GM12878 (cell line): ENCODE measurements around the gene KCNK5. TPM values are rescaled to one million over a fixed set of nuclear protein-coding genes. Genes with fewer than 3 reads are reported as not detected.

Experiments
- ATAC-seq: fragments of 200-7000 bp; cut with Tn5 transposase; 3 replicates; pipeline ENCODE4 v1.9.1; 2020; ENCODE audit warnings: mild to moderate bottlenecking, moderate library complexity
- BruUV-seq: library from RNA; stranded (reverse); fragments of 400-500 nt; replicated peaks from 2 replicates; lab custom pipeline; 2021; lab: Mats Ljungman, UMichigan
- CTCF ChIA-PET: fragments of 300-600 bp; sonication (Branson Sonifier 250); formaldehyde crosslinking; extraction: SDS; loops from one replicate; lab custom pipeline; 2021; ENCODE audit warnings: inconsistent platforms; lab: Yijun Ruan, JAX
- POLR2A ChIA-PET: fragments of 350-600 bp; formaldehyde crosslinking; extraction: SDS; loops from one replicate; lab custom pipeline; 2021; ENCODE audit warnings: inconsistent platforms; lab: Charles Lee
- RAD21 ChIA-PET: fragments of 300-600 bp; sonication (Branson Sonifier 250); formaldehyde crosslinking; loops from one replicate; lab custom pipeline; 2023; ENCODE audit warnings: antibody characterized with exemption; ENCODE audit not compliant: unreplicated experiment; lab: Charles Lee
- SMC1A ChIA-PET: fragments of 300-600 bp; sonication (Branson Sonifier 250); formaldehyde crosslinking; loops from one replicate; lab custom pipeline; 2023; ENCODE audit not compliant: unreplicated experiment, uncharacterized antibody; lab: Charles Lee
- DNase-seq: peaks from one replicate; pipeline ENCODE4 v3.0.0-alpha.2; 2011; ENCODE audit warnings: low read depth, low spot score
- FAIRE-seq: peaks from 3 replicates; lab custom pipeline; 2011; peaks lifted over from hg19 to GRCh38; lab: Jason Lieb, UNC
- H2AFZ ChIP-seq: 2 replicates; pipeline ENCODE4 v1.6.0; 2011; ENCODE audit warnings: low read depth, low read length, control low read depth; ENCODE audit not compliant: control insufficient read depth
- H3K27ac ChIP-seq: 2 replicates; pipeline ENCODE4 v1.5.1; 2011; ENCODE audit warnings: control low read depth; ENCODE audit not compliant: control insufficient read depth, insufficient read depth
- H3K27me3 ChIP-seq, 2 experiments: replicated peaks in 1 of 2; 2 replicates each; pipeline versions ENCODE4 v1.6.0 to v1.6.1; 2011; ENCODE audit warnings: low read length in 1 of 2; ENCODE audit not compliant: control insufficient read depth in 2 of 2, insufficient read depth in 2 of 2
- H3K36me3 ChIP-seq, 2 experiments: 2 replicates each; pipeline ENCODE4 v1.5.1; 2011; ENCODE audit warnings: low read length in 1 of 2; ENCODE audit not compliant: control insufficient read depth in 2 of 2, insufficient read depth in 2 of 2
- H3K4me1 ChIP-seq: 2 replicates; pipeline ENCODE4 v1.6.1; 2011; ENCODE audit warnings: mild to moderate bottlenecking, low read length, moderate library complexity, mixed read lengths; ENCODE audit not compliant: control insufficient read depth, insufficient read depth
- H3K4me2 ChIP-seq: 2 replicates; pipeline ENCODE4 v1.6.0; 2011; ENCODE audit warnings: control low read depth; ENCODE audit not compliant: control insufficient read depth, insufficient read depth
- H3K4me3 ChIP-seq: fragments of 200-600 bp; sonication (generic); 2 replicates; pipeline ENCODE4 v1.5.1; 2016
- H3K79me2 ChIP-seq: 2 replicates; pipeline ENCODE4 v1.6.0; 2011; ENCODE audit warnings: low read length; ENCODE audit not compliant: control insufficient read depth, insufficient read depth
- H3K9ac ChIP-seq: 2 replicates; pipeline ENCODE4 v1.8.0; 2011; ENCODE audit warnings: low read length, control low read depth, mixed read lengths; ENCODE audit not compliant: control insufficient read depth, insufficient read depth
- H3K9me3 ChIP-seq: replicated peaks from 3 replicates; pipeline ENCODE4 v1.5.1; 2011; ENCODE audit warnings: mild to moderate bottlenecking, low read length; ENCODE audit not compliant: control insufficient read depth, insufficient read depth
- H4K20me1 ChIP-seq: 2 replicates; pipeline ENCODE4 v1.6.0; 2011; ENCODE audit not compliant: control insufficient read depth, insufficient read depth
- NFYB ChIP-seq: IDR thresholded peaks from 2 replicates; pipeline ENCODE4 v1.6.1; 2011; ENCODE audit warnings: low read depth, mild to moderate bottlenecking, low read length, improper control_type of control experiment, moderate library complexity; ENCODE audit not compliant: insufficient read depth
- YY1 ChIP-seq: IDR thresholded peaks from 2 replicates; pipeline ENCODE4 v1.6.1; 2011; ENCODE audit warnings: low read depth, mild to moderate bottlenecking, low read length
- WGBS: methylation state at CpG from one replicate; pipeline ENCODE4 v1.1.6; 2016; ENCODE audit warnings: low lambda C conversion rate; ENCODE audit not compliant: insufficient replicate concordance, insufficient coverage; ENCODE audit errors: missing lambda C conversion rate; 5-methylcytosine and 5-hydroxymethylcytosine counted together
- in situ Hi-C: fragments of 300-500 bp; cut with MboI; formaldehyde crosslinking; loops from 9 replicates; pipeline ENCODE4 v1.14.3; 2018; ENCODE audit warnings: mixed read lengths
- intact Hi-C: fragments of 100-400 bp; cut with micrococcal nuclease; formaldehyde crosslinking; loops from one replicate; pipeline ENCODE4 v1.14.2; 2022; ENCODE audit not compliant: unreplicated experiment
- polyA plus RNA-seq, 11 experiments: library from polyadenylated mRNA; depleted of rRNA in 4 of 11; unstranded in 6 of 11; stranded (reverse) in 5 of 11; fragments of >200 nt; fragmentation: Nextera tagmentation in 4 of 11; fragmentation: Illumina TruSeq in 1 of 11; extraction: Ambion mirVana in 4 of 11; extraction: Trizol in 1 of 11; gene quantifications; 1 replicate in 1 of 11; 2 replicates in 10 of 11; pipeline versions ENCODE4 v1.2.1 to v1.2.3, GENCODE V29; 2011 to 2016; ENCODE audit warnings: inconsistent platforms in 2 of 11, missing spikeins in 2 of 11, low read depth in 1 of 11
- total RNA-seq, 4 experiments: library from RNA; depleted of rRNA in 3 of 4; stranded (reverse); fragments of >200 nt in 3 of 4; fragmentation: Illumina TruSeq in 1 of 4; extraction: Trizol in 1 of 4; gene quantifications; 2 replicates each; pipeline versions ENCODE4 v1.2.1 to v1.2.3, GENCODE V29; 2013 to 2021
- TF ChIP-seq, protein P1 (sequence below): fragments of 450-650 bp; IDR thresholded peaks from 2 replicates; pipeline ENCODE4 v1.6.1; 2016; ENCODE audit warnings: mild to moderate bottlenecking

Gene KCNK5
- total and polyA plus RNA-seq, 10 of the 15 experiments (the other 5 are each of a cell fraction or from before 2014, with no cell fraction given), result 0.11 to 4.2 (median 2.1) TPM

DNA sequence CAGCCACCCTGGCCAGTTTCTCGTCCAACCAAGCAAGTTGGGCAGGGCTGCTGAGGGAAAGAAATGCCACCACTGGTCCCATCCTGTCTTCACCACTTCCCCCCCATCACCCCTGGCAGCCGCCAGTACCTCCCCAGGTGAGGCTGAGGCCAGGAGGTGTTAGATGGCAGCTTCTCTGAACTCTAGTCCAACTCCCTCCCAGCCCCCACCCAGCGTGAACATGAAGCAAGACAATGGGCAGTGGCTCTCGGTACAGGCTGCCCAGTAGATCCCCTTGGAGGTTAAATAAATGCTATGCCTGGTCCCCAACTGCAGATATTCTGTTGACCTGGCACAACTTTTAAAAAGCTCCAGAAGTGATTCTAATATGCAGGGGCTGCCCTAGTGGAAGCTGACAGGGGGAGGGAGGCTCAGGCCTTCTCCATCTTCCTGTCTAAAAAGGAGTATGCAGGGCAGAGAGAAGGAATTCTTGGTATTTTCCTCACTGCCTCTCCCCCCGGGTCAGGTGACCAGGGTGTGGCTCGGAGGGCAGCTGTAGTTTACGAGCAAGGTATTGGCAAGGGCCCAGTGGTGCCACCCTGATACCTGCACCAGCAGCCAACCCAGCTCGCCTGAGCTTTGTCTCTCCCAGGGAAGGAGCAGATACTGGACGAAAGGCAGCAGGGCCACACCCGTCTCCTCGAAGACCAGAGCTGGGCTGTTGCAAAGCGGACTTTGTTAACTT lies 25.7 kb downstream of the KCNK5 start (continued):
- TF ChIP-seq, protein P1, sequence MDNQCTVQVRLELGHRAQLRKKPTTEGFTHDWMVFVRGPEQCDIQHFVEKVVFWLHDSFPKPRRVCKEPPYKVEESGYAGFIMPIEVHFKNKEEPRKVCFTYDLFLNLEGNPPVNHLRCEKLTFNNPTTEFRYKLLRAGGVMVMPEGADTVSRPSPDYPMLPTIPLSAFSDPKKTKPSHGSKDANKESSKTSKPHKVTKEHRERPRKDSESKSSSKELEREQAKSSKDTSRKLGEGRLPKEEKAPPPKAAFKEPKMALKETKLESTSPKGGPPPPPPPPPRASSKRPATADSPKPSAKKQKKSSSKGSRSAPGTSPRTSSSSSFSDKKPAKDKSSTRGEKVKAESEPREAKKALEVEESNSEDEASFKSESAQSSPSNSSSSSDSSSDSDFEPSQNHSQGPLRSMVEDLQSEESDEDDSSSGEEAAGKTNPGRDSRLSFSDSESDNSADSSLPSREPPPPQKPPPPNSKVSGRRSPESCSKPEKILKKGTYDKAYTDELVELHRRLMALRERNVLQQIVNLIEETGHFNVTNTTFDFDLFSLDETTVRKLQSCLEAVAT, result no peak

DNA sequence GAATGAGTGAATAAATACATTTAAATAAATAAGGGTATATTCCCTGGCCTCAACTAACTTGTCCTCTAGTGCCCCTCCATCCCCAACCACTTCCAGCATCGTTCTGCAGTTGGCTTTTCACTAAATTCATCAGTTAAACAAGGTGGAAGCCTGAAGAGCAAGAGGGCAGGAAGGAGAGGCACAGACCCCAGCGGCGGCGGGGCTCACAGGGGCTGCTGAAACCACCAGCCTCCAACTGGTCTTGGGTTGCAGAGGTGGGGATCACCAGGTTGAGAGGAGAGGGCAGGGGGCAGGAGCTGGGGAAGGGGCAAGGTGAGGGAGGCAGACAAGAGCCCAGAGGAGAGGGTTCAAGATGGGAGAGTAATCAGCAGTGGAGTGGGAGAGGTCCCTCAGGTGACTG lies 27.1 kb downstream of the KCNK5 start:
- H4K20me1 ChIP-seq, result no peaks in the 10 kb centered on the region
- FAIRE-seq (no peak), ATAC-seq (no peak), DNase-seq (no peak)
- ChIA-PET RAD21 (no interaction called here), SMC1A (no interaction called here), POLR2A (interaction anchor here (1.1 kb wide), 1 partner anchor 14 kb away, joined by 4 read pairs; no protein-coding TSS in a partner anchor), CTCF (interaction anchor here (1.7 kb wide), 1 partner anchor 12 kb away, joined by 7 read pairs; no protein-coding TSS in a partner anchor)
- in situ Hi-C loops (no loop called here), intact Hi-C loops (no loop called here)
- H2AFZ ChIP-seq, result no peak overlapping the region
- 75% methylated on average over 4 of the region's 4 CpGs for WGBS
- H3K9me3 ChIP-seq, result no peaks in the 10 kb centered on the region
- H3K27ac ChIP-seq, result no peak overlapping the region
- no peaks in the 10 kb centered on the region for H3K27me3 ChIP-seq
- H3K79me2 ChIP-seq, result no peaks in the 10 kb centered on the region
- no peak overlapping the region for H3K9ac ChIP-seq
- no peak for TF ChIP-seq YY1
- TF ChIP-seq NFYB, result no peak
- BruUV-seq, result no TSS peak
- H3K36me3 ChIP-seq, result no peaks in the 10 kb centered on the region
- peaks cover 4% of the 10 kb centered on the region for H3K4me1 ChIP-seq
- no peak overlapping the region for H3K4me3 ChIP-seq
- H3K4me2 ChIP-seq, result no peak overlapping the region
